ENCODE results near the gene GP5. TPM values are rescaled to one million over a fixed set of nuclear protein-coding genes. Genes with fewer than 3 reads are reported as not detected.

Gene GP5
- total RNA-seq, 1 experiment from 2014 or later: 0.21 TPM

DNA sequence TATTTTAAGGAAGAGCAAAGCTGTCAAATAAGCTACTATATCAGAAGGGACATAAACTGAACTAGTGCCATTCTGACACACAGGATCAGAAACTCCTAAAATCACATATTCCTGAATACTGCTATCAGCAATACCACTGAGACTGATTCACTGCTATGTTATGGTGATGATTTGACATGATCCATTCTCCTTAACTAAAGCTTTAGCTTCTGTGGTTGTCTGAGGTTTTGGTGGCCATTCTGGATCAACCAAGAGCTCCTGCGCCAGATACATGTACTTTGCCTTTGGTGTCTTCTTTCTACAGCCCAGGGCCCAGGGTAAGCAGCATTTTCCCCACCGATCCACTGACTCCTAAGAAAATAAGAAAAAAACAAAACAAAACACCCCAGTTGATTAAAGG is 6.7 kb upstream of the GP5 start:
- Mint-ChIP-seq H3K27ac (ENCODE audit: unreplicated experiment) (no peak overlapping the region), H3K4me1 (ENCODE audit: low read depth, unreplicated experiment) (peaks cover 9% of the 10 kb centered on the region), H3K27me3 (ENCODE audit: unreplicated experiment) (no peaks in the 10 kb centered on the region), H3K36me3 (ENCODE audit: insufficient read depth, unreplicated experiment) (peaks cover 63% of the 10 kb centered on the region), H3K9me3 (ENCODE audit: low read depth, unreplicated experiment) (no peaks in the 10 kb centered on the region), H3K4me3 (ENCODE audit: low read depth, unreplicated experiment) (no peak overlapping the region)
- BruUV-seq (replicated peaks): no TSS peak
- intact Hi-C loops (cut with micrococcal nuclease; ENCODE audit: unreplicated experiment): no loop called here
- TF ChIP-seq, protein P1, sequence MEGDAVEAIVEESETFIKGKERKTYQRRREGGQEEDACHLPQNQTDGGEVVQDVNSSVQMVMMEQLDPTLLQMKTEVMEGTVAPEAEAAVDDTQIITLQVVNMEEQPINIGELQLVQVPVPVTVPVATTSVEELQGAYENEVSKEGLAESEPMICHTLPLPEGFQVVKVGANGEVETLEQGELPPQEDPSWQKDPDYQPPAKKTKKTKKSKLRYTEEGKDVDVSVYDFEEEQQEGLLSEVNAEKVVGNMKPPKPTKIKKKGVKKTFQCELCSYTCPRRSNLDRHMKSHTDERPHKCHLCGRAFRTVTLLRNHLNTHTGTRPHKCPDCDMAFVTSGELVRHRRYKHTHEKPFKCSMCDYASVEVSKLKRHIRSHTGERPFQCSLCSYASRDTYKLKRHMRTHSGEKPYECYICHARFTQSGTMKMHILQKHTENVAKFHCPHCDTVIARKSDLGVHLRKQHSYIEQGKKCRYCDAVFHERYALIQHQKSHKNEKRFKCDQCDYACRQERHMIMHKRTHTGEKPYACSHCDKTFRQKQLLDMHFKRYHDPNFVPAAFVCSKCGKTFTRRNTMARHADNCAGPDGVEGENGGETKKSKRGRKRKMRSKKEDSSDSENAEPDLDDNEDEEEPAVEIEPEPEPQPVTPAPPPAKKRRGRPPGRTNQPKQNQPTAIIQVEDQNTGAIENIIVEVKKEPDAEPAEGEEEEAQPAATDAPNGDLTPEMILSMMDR (IDR thresholded peaks at IDR 0.05; ENCODE audit: unreplicated experiment): no peak
- no peak for DNase-seq
- CTCF ChIA-PET: interaction anchor here (0.6 to 1.7 kb wide), 3 partner anchors 42 to 148 kb away, joined by 3 to 5 read pairs (median 5); no protein-coding TSS in a partner anchor

DNA sequence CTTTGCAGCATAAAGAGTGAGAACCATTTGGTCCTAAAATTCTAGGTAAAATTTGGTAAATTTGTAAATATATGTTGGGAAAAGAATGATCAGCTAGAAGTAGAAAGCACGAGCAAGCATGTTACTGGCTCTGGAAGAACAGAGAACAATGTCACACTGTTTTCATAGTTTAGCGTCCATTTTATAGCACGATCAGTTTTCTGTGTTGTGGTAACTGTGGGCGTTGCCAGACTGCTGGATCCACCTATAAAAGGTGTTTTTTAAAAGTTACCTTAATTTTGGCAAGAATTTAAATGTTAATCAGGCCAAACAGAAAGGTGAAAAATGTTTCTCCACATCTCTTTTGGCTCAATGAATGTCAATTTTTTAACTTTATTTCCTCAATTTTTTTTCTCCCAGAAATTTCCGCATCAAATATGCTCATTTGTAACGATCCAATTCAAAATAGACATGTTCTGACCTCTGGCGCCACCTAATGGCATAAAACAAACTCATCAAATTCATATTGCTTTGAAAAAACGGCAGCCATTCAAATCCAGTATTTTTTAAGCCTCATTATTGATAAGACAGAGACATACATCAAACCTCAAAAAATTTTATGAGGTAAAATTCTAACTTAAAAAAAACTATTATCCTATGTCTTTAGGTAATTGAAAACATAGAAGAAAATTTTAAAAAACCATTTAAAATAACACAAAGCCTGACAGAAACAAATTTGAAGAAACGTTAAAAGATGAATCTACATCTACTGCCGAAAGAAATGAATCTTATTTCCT is 5.5 kb upstream of the GP5 start:
- H3K4me3 Mint-ChIP-seq (ENCODE audit: low read depth, unreplicated experiment): no peak overlapping the region
- no TSS peak for BruUV-seq (replicated peaks)
- TF ChIP-seq, protein P1 (IDR thresholded peaks at IDR 0.05; ENCODE audit: unreplicated experiment): peak; percentile 79
- peaks cover 9% of the 10 kb centered on the region for H3K4me1 Mint-ChIP-seq (ENCODE audit: low read depth, unreplicated experiment)
- H3K36me3 Mint-ChIP-seq (ENCODE audit: insufficient read depth, unreplicated experiment): peaks cover 57% of the 10 kb centered on the region
- no peaks in the 10 kb centered on the region for H3K9me3 Mint-ChIP-seq (ENCODE audit: low read depth, unreplicated experiment)
- no peaks in the 10 kb centered on the region for H3K27me3 Mint-ChIP-seq (ENCODE audit: unreplicated experiment)
- CTCF ChIA-PET: interaction anchor here (0.6 to 1.9 kb wide), 3 partner anchors 10 to 71 kb away, joined by 3 to 5 read pairs (median 5); no protein-coding TSS in a partner anchor
- no peak overlapping the region for H3K27ac Mint-ChIP-seq (ENCODE audit: unreplicated experiment)
- peak; percentile 72 for DNase-seq
- intact Hi-C loops (cut with micrococcal nuclease; ENCODE audit: unreplicated experiment): loop anchor here (1.0 kb wide), 2 partner anchors 71 to 739 kb away; no protein-coding TSS in a partner anchor

DNA sequence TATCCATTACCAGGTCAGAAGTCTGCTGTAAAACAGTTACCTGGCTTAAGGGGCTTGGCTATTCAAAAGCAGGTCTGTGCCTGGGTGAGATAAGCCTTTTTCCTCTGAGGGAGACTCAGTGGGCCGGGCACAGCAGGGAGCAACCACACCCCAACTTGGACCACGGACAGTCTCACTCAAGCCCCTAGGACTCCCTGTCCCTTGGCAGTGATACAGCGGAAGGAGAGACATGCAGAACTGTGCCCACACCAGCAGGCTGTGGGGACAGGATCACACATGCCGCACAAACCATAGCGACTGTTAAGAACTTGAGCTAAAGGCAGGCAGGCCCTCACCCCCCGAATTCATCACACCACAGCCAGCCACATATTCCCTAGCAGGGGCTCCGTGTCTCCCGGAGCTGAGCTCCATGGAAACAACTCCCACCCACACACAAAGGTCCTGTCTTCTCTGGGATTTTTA is 2.8 kb upstream of the GP5 start:
- TF ChIP-seq, protein P1 (IDR thresholded peaks at IDR 0.05; ENCODE audit: unreplicated experiment): no peak
- Mint-ChIP-seq H3K36me3 (ENCODE audit: insufficient read depth, unreplicated experiment) (peaks cover 32% of the 10 kb centered on the region), H3K27me3 (ENCODE audit: unreplicated experiment) (peaks cover 11% of the 10 kb centered on the region), H3K4me3 (ENCODE audit: low read depth, unreplicated experiment) (no peak overlapping the region), H3K9me3 (ENCODE audit: low read depth, unreplicated experiment) (no peaks in the 10 kb centered on the region), H3K27ac (ENCODE audit: unreplicated experiment) (peak overlapping the region; percentile 32), H3K4me1 (ENCODE audit: low read depth, unreplicated experiment) (peaks cover 9% of the 10 kb centered on the region)
- intact Hi-C loops (cut with micrococcal nuclease; ENCODE audit: unreplicated experiment): no loop called here
- BruUV-seq (replicated peaks): no TSS peak
- no peak for DNase-seq
- CTCF ChIA-PET: no interaction called here

DNA sequence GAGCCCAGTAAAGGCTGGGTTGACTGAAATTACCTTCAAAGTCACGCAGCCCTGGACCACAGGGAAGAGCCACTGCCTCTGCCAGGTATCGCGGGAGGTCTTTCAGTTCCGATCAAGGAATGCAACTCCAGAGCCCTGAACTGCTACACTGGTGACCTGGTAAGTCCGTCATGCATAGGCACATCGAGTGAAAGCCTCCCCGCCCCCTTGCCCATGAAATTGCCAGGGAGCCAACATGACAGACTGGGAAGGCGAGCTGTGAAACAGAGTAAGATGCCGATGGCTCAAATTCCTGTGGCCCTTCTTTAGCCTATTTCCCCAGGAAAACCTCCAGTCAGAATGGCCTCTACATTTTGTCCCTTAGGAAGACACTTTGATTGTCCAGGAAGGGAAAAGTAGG is 2.3 kb upstream of the GP5 start:
- peaks cover 29% of the 10 kb centered on the region for H3K36me3 Mint-ChIP-seq (ENCODE audit: insufficient read depth, unreplicated experiment)
- CTCF ChIA-PET: no interaction called here
- TF ChIP-seq, protein P1 (IDR thresholded peaks at IDR 0.05; ENCODE audit: unreplicated experiment): no peak
- BruUV-seq (replicated peaks): no TSS peak
- no peak for DNase-seq
- peaks cover 17% of the 10 kb centered on the region for H3K27me3 Mint-ChIP-seq (ENCODE audit: unreplicated experiment)
- intact Hi-C loops (cut with micrococcal nuclease; ENCODE audit: unreplicated experiment): no loop called here
- H3K4me3 Mint-ChIP-seq (ENCODE audit: low read depth, unreplicated experiment): no peak overlapping the region
- H3K27ac Mint-ChIP-seq (ENCODE audit: unreplicated experiment): no peak overlapping the region
- H3K9me3 Mint-ChIP-seq (ENCODE audit: low read depth, unreplicated experiment): no peaks in the 10 kb centered on the region
- H3K4me1 Mint-ChIP-seq (ENCODE audit: low read depth, unreplicated experiment): peaks cover 9% of the 10 kb centered on the region

All from Calu3 (cell line).